H1 (cell line): ENCODE data around the gene ETF1. TPM values are rescaled to one million over a fixed set of nuclear protein-coding genes. Genes with fewer than 3 reads are reported as not detected.
A peak's percentile ranks its signal among the peaks of the same experiment; 100 is the strongest.

Experiments used
- BRCA1 ChIP-seq: IDR thresholded peaks from 2 replicates; pipeline ENCODE4 v1.6.1; 2012; ENCODE audit warnings: low read depth, low read length, improper control_type of control experiment
- CBX8 ChIP-seq: fragments of 300-800, 300-1000 bp; sonication (generic); IDR thresholded peaks from 2 replicates; pipeline ENCODE4 v1.7.1; 2016; ENCODE audit warnings: low read depth, low read length, borderline replicate concordance
- CHD2 ChIP-seq: IDR thresholded peaks from 2 replicates; pipeline ENCODE4 v1.6.1; 2012; ENCODE audit warnings: low read length, improper control_type of control experiment
- E2F6 ChIP-seq: IDR thresholded peaks from 2 replicates; pipeline ENCODE4 v1.6.1; 2012; ENCODE audit warnings: inconsistent platforms
- EGR1 ChIP-seq: IDR thresholded peaks from 2 replicates; pipeline ENCODE4 v1.6.1; 2011; ENCODE audit warnings: low read depth, low read length, borderline replicate concordance
- EP300 ChIP-seq, 2 experiments: IDR thresholded peaks; 1 replicate in 1 of 2; 2 replicates in 1 of 2; pipeline ENCODE4 v1.6.1; 2011 to 2012; ENCODE audit warnings: low read depth in 2 of 2, low read length in 2 of 2, mild to moderate bottlenecking in 2 of 2, borderline replicate concordance in 1 of 2, inconsistent platforms in 1 of 2, moderate library complexity in 1 of 2
- EZH2 ChIP-seq: fragments of 200-600 bp; sonication (generic); IDR thresholded peaks from 2 replicates; pipeline ENCODE4 v1.7.1; 2012; ENCODE audit warnings: low read depth, mild to moderate bottlenecking, moderate library complexity, low read length, inconsistent platforms; ENCODE audit not compliant: severe bottlenecking
- GTF2F1 ChIP-seq: IDR thresholded peaks from 2 replicates; pipeline ENCODE4 v1.6.1; 2012; ENCODE audit warnings: low read depth, low read length, improper control_type of control experiment, borderline replicate concordance
- JUN ChIP-seq: IDR thresholded peaks from 2 replicates; pipeline ENCODE4 v1.6.1; 2011; ENCODE audit warnings: low read depth, mild to moderate bottlenecking, improper control_type of control experiment, low read length
- KDM5A ChIP-seq: fragments of 200-600 bp; IDR thresholded peaks from 2 replicates; pipeline ENCODE4 v1.7.1; 2012; ENCODE audit warnings: mild to moderate bottlenecking, low read length, inconsistent platforms, mixed read lengths
- NANOG ChIP-seq: IDR thresholded peaks from 2 replicates; pipeline ENCODE4 v1.6.1; 2011; ENCODE audit warnings: low read length, low read depth, mild to moderate bottlenecking, inconsistent platforms; ENCODE audit not compliant: insufficient read depth, poor library complexity, severe bottlenecking
- NRF1 ChIP-seq: IDR thresholded peaks from 2 replicates; pipeline ENCODE4 v1.6.1; 2011; ENCODE audit warnings: mild to moderate bottlenecking, low read depth, low read length, improper control_type of control experiment
- PHF8 ChIP-seq: fragments of 200-600 bp; sonication (generic); conservative IDR thresholded peaks from 2 replicates; pipeline ENCODE4 v1.7.1; 2012; ENCODE audit warnings: low read depth, mild to moderate bottlenecking, inconsistent platforms, low read length, moderate library complexity
- RBBP5 ChIP-seq: IDR thresholded peaks from 2 replicates; pipeline ENCODE4 v1.7.1; 2012; ENCODE audit warnings: low read depth, mild to moderate bottlenecking, inconsistent platforms, low read length, moderate library complexity, borderline replicate concordance
- SIN3A ChIP-seq, 2 experiments: IDR thresholded peaks in 1 of 2; conservative IDR thresholded peaks in 1 of 2; 2 replicates each; pipeline ENCODE4 v1.6.1; 2011 to 2012; ENCODE audit warnings: low read length in 2 of 2, improper control_type of control experiment in 1 of 2, low read depth in 1 of 2, mild to moderate bottlenecking in 1 of 2
- SIRT6 ChIP-seq: IDR thresholded peaks from one replicate; pipeline ENCODE4 v1.7.1; 2012; ENCODE audit warnings: low read length, inconsistent platforms
- SP1 ChIP-seq: IDR thresholded peaks from 2 replicates; pipeline ENCODE4 v1.6.1; 2011; ENCODE audit warnings: low read depth, low read length
- SRF ChIP-seq: IDR thresholded peaks from 2 replicates; pipeline ENCODE4 v1.6.1; 2011; ENCODE audit warnings: mild to moderate bottlenecking, low read depth, low read length, moderate library complexity
- polyA plus RNA-seq, 7 experiments: library from polyadenylated mRNA; depleted of rRNA in 3 of 7; stranded (reverse) in 5 of 7; unstranded in 2 of 7; fragments of >200 nt in 5 of 7; fragments of 200-250 nt in 2 of 7; gene quantifications; 1 replicate in 5 of 7; 2 replicates in 1 of 7; 4 replicates in 1 of 7; pipeline versions ENCODE4 v1.2.1 to v1.2.3, GENCODE V29; 2011 to 2013; ENCODE audit warnings: missing spikeins in 2 of 7, mixed read lengths in 2 of 7
- total RNA-seq: library from RNA; stranded (reverse); fragmentation: NEBNext Ultra II Directional; extraction: Animal tissue kit (Norgen Biotek cat#: 25700); gene quantifications from 2 replicates; pipeline ENCODE4 v1.2.1, GENCODE V29; 2021
- TF ChIP-seq, protein P1 (sequence below), 3 experiments: IDR thresholded peaks; 1 replicate in 2 of 3; 2 replicates in 1 of 3; pipeline versions ENCODE4 v1.5.1 to v1.6.1; 2011; ENCODE audit warnings: low read length in 3 of 3, mild to moderate bottlenecking in 3 of 3, inconsistent platforms in 2 of 3, low read depth in 1 of 3, moderate library complexity in 1 of 3; ENCODE audit not compliant: insufficient read depth in 1 of 3; ENCODE audit errors: control extremely low read depth in 1 of 3
- TF ChIP-seq, protein P2 (sequence below): IDR thresholded peaks from 2 replicates; pipeline ENCODE4 v1.6.1; 2012; ENCODE audit warnings: inconsistent platforms

The ETF1 gene
- total and polyA plus RNA-seq, 2 of the 8 experiments (the other 6 are each of a cell fraction or from before 2014, with no cell fraction given) = 50.5 to 168 TPM

DNA sequence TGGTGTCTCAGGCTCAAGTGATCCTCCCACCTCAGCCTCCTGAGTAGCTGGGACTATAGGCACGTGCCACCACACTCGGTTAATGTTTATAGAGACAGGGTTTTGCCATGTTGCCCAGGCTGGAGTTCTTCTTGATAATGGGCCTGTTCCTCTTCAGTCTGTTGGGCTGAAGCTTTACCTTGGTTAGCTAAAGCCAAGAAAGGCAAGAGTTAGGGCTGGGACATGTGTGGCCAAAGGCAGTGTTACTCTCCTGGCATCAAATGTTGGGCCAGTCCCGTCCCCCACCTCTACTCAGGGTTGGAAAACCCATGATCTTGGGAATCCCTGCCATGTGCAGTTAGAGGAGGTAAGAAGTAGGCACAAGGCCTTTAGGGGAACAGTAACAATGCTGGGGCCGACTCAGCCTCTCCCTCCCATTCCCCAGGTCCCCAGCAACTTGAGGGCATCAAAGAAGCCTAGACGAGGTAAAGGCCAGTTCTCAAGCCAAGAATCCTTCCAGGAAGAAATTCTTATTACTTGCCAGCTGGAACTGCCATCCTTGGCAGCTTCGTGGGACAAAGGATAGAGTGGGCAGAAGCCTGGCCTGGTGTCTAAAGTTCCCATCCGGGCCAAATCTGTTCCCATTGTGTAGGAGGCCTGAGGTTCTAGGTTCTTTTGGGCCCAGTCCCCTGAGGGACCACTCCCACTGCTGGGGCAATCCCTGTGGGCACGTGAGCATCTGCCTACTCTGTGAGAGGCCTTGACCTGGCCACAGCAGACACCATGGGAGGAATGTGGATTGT, 73.3 kb downstream of the ETF1 start (continued):
- no peak; the same call in 1 of the 2 replicates for TF ChIP-seq NRF1
- TF ChIP-seq KDM5A = no peak
- no peak for TF ChIP-seq PHF8
- TF ChIP-seq GTF2F1 = no peak
- peak; percentile 36 for TF ChIP-seq E2F6
- no peak for TF ChIP-seq EP300 (IDR thresholded peaks at IDR 0.05; ENCODE audit: borderline replicate concordance in 1 of 2, low read depth in 2 of 2, low read length in 2 of 2)
- TF ChIP-seq, protein P1, sequence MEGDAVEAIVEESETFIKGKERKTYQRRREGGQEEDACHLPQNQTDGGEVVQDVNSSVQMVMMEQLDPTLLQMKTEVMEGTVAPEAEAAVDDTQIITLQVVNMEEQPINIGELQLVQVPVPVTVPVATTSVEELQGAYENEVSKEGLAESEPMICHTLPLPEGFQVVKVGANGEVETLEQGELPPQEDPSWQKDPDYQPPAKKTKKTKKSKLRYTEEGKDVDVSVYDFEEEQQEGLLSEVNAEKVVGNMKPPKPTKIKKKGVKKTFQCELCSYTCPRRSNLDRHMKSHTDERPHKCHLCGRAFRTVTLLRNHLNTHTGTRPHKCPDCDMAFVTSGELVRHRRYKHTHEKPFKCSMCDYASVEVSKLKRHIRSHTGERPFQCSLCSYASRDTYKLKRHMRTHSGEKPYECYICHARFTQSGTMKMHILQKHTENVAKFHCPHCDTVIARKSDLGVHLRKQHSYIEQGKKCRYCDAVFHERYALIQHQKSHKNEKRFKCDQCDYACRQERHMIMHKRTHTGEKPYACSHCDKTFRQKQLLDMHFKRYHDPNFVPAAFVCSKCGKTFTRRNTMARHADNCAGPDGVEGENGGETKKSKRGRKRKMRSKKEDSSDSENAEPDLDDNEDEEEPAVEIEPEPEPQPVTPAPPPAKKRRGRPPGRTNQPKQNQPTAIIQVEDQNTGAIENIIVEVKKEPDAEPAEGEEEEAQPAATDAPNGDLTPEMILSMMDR (IDR thresholded peaks at IDR 0.05; ENCODE audit: control extremely low read depth in 1 of 3, insufficient read depth in 1 of 3, low read depth in 1 of 3, low read length in 3 of 3) = no peak
- TF ChIP-seq SP1 = no peak
- TF ChIP-seq EGR1 = no peak; the same call in 1 of the 2 replicates
- TF ChIP-seq EZH2 = no peak
- TF ChIP-seq SIN3A (conservative IDR thresholded peaks at IDR 0.05 in 1 of 2, IDR thresholded peaks at IDR 0.05 in 1 of 2; ENCODE audit: low read depth in 1 of 2, low read length in 2 of 2) = peak in 1 of 2 experiments; percentile 61; a peak in 2 of 4 replicates
- no peak for TF ChIP-seq CBX8
- no peak for TF ChIP-seq RBBP5
- TF ChIP-seq SRF = no peak
- TF ChIP-seq CHD2 = peak; percentile 79
- TF ChIP-seq, protein P2, sequence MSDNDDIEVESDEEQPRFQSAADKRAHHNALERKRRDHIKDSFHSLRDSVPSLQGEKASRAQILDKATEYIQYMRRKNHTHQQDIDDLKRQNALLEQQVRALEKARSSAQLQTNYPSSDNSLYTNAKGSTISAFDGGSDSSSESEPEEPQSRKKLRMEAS = peak; percentile 45; the same call in 1 of the 2 replicates
- peak; percentile 51 for TF ChIP-seq SIRT6
- TF ChIP-seq BRCA1 = peak; percentile 64; the same call in 1 of the 2 replicates
- no peak for TF ChIP-seq NANOG
- no peak for TF ChIP-seq JUN
